IPS DF 4.7 (cell line): ENCODE data around the gene TMPRSS11D.

Experiments used
- DNase-seq: peaks from one replicate; pipeline ENCODE4 v3.0.0-alpha.2; 2013; ENCODE audit warnings: low spot score; ENCODE audit errors: extremely low read depth

The TMPRSS11D gene, protein sequence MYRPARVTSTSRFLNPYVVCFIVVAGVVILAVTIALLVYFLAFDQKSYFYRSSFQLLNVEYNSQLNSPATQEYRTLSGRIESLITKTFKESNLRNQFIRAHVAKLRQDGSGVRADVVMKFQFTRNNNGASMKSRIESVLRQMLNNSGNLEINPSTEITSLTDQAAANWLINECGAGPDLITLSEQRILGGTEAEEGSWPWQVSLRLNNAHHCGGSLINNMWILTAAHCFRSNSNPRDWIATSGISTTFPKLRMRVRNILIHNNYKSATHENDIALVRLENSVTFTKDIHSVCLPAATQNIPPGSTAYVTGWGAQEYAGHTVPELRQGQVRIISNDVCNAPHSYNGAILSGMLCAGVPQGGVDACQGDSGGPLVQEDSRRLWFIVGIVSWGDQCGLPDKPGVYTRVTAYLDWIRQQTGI

DNA sequence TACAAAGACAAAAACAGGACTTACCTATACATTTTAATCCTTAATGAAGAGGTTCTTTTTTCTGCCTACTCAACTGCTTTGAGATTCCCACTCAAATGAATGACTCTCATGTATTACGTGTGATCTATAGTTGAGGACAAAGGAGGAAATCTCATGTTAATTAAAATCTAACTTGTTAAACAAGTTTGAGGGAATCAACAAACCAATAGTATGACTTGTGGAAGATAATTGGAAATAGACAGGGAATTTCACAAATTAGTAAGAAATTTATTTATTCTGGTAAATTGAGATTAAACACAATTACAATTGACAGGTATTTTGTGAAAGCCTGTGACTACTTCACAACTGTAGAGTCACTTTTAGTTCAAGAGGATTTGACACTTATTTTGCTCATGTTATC is at the start of gene TMPRSS11D:
TSS of gene TMPRSS11D (minus strand) at position 101 of the 400 bp plus-strand sequence. CDS start at position 32, 69 bp downstream.
- no peak for DNase-seq

DNA sequence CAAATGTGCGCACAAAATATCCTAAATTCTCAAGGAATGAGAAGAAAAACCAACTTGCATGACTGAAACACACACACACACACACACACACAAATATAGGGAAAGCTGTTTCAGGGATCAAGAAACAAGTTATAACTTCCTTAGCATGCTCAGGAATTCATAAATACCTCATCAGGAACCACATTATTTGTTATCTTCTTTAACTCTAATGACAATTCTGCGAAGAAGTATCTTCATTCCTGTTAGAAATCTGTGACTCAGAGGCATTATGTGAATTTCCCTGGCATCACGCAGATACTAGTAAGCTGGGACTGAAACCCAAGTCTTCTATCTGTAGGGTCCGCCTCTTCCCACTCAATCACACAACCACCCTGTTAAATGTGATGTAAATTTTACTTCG is 49.2 kb upstream of the TMPRSS11D start:
- DNase-seq: no peak

DNA sequence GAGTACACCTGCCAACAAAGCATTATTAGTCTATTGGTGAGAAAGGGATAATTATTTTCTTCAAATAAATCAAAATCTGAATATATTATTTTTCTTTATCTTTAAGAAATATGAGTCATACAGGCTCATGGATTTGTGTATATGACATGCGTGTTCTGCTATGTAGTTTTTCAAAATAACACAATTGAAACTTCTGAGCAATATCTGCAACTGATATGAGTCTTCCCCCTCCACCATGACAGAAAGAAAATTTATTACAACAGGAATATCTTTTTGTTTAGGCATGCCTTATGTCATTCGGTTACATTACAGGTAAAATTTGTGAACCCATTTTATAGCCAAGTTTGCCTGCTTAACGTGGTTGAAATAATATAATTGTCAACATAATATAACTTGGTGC is 47.5 kb upstream of the TMPRSS11D start:
- DNase-seq: no peak

DNA sequence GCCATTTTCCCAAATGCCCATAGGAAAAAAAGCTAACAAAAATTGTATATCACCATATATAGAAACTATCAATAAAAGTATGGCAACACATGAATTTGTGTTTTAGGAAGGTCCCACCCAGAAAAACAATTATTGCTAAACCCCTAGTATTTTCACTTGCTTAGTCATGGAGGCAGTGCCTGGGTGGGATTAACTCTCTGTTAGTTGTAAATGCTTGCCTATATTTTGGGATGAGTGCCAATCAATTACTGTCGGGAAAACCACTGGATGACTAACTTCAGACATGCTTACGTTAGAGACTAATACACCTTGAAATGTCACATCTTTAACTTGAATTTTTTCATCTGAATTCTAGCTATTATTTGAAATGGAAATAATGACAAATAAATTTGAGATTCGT is 45.6 kb upstream of the TMPRSS11D start:
- DNase-seq: no peak

DNA sequence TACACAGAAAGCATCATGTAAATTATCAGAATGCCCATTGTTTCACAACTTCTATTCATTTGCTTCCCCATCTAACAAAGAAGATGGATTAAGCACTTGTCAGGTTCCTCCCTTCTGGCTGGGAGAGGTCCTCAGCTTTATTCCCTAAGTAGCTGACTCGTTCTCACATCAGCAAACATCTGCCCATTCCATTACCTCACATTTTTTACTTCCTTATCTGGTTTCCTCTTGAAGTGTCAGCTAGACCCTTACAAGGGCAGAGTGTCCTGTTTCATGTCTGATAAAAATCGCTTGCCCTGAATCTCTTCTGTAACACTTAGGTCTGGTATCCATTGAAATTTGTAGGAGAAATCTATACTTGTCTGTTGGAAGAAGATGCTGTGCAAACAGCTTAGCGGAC is 44.7 kb upstream of the TMPRSS11D start:
- DNase-seq: no peak

DNA sequence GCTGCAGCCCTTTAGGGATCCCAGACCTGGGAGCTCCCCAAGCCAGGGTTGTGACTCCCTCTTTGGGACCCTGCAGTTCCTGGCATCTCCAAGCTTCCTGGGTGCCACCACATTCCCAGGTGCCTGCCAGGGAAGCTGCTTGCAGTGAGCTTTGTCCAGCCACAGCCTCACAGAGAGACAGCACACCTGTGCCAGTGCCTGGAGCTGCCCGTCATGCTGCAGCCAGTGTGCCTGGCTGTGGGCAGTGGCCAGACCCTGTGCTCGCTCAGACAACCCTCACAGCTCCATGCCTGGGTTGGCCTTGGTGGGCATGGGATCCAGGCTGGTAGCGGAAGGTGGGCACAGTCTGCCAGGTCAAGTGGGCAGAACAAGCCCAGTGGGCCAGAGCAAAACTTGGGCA is 43.4 kb upstream of the TMPRSS11D start:
- DNase-seq: no peak

DNA sequence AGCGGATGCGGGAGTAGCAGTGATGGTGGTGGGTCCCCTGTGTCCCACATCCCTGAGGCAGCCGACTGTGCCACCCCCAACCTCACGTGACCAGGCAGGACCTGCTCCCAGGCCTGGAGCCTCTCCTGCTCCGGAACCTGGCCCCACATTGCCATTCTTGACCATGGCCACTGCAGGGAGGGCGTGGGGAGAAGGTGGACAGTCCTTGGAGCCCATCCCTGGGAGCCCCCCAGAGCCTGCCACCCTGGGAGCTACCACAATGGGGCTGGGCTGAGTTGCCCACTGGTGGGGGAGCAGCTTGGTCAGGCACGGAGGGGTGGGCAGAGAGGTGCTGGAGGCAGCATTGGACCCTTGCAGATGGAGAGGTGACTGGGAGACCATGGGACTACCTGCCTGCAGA is 42.7 kb upstream of the TMPRSS11D start:
- DNase-seq: no peak

DNA sequence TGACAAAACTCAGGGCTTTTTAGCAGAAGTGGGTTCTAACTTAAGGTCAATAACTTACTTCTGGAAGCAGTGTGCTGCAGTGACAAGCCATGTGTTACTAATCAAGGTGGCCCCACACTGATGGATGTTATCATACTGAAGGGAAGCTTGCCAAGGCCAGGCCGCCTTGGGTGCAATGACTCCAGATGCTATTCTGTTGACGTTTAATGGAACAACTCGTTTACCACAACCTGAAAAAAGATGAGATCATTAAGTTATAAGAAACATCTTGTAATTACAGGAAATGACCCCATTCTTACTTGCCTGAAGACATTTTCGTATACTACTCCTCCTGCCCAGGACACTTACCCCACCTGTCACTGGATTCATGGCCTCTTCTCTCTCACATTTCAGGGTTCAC is 38.9 kb upstream of the TMPRSS11D start:
- no peak for DNase-seq

DNA sequence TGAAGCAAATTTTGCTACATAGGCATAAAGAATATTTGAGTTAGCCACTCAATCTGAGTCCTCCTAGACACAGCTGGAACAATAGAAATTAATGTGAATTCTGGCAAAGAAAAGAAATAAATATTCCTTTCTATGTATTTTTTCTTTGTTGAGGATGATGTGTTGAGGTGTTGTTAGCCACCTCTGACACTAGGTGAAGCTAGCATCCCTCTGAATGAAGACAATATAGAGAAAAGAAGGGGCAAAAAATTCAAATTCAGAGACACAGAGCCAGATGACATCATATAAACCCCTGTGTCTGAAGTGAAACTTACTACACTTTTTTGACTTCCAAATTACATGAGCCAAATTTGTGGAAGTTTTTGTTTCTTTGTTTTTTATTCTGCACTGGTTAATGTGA is 34.6 kb upstream of the TMPRSS11D start:
- DNase-seq: no peak

DNA sequence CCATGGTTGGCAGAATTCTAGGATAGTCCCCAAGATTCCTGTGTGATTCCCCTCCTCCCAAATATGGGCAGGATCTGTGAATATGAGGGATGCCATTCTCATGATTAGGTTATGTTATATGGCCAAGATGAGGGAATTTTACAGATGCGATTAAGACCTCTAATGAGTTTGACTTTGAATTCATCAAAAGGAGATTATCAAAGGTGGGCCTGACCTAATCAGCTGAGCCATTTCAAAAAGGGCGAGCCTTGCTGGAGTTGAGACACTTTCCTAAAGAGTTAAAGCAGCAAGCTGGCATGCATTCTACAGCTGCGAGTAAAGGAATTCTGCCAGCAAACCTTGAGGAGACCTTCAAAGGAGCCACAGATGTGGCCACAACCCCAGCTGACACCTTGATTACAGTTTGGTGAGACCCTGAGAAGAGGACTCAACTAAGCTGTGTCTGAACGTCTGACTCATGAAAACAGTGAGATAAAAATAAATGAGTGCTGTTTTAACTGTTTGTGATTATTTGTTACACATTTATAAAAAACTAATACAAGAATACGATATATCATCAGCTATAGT is 31.7 kb upstream of the TMPRSS11D start:
- DNase-seq: no peak

DNA sequence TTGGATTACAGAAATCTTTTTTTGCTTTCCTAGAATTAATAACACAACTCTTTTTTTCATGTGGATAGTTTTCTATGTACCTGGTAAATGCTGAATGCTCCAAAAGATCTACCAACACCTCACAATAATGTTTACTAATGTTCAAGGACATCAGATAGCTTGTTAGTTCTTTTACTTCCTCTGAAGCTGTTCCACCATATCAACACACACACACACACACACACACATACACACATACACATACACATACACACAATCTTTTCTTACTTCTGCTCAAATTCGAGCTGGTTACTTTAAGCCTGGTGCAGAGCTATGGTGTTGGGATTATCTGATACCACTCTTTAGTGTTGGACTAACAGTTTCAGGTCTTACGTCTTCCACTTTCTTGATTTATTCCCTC is 28.3 kb upstream of the TMPRSS11D start:
- DNase-seq: no peak

DNA sequence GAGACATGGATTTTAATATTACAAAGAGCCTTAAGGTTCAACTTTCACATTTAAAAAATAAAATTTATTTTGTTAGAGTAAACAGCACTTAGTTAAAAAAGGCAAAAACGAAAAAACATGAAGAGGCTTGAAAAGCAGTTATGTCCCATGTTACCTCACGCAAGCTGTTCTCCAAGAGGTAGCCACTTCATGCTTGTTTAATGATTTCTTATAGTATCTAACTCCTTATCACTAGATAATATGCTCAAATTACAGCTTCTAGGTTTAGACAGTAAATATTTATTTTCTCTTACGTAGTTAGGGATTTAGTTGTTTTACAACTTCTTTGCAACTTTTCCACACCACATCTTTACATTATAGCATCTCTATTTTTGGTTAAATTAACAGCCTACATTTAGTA is 27.8 kb upstream of the TMPRSS11D start:
- DNase-seq: no peak

DNA sequence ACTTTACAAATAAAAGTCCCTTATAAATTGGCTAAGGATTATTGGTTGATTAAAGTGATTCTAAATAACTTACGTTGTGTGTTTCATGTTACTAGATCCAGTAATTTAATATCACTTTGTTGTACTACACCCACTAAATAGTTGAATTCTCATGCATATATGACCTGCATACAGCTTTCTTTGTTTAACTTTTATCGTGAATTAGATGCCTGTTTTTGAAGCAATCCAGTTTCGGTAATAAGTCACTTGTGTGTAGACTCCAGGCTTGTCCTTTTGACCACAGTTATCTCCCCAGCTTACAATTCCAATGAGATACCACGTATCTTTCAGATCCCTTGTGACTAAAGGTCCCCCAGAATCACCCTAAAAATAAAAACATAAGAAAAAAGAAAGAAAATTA is 27.3 kb upstream of the TMPRSS11D start:
- no peak for DNase-seq

DNA sequence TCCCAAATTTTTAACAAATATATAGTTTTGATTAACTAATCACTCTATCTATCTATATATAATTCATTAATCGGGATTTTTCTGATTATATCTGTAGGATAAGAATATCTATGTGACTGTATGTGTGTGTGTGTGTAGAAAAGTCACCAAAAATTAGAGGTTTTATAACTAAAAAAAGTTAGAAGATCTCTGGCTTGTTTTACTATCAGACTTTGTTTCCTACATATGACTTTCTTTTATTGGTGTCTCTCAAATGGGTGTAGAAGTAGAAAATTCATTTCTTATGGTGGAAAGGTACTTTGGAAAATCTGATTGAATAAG is 26.7 kb upstream of the TMPRSS11D start:
- no peak for DNase-seq

DNA sequence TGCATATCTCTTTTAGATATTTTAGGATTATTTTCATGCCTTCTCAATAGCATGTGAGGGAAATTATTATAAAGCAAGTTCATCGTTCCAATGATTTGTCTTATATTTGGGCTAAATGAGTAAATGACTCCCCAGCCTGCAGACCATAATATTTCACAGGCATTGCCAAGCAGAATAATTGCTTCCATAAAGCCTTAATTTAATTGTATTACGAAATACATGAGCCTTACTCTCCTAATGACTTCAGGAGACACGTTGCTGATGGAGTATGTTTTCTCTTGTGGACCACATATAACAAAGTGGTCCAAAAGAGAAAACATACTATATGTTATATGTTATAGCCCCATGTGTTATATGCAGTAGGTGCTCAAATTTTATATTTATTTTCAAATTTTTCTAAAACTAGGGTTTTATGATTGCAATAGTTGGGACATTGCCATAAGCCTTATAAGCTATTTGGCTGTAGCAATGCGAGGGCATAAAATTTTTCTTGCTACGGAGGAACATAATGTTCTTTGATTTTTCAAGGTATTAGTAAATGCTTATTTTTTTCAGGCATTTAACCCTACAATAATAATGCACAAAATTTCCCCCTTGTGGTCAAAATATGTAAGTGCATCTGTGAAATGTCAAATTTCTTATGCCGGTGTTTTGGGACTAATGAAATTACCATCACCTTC is 26.2 kb upstream of the TMPRSS11D start:
- no peak for DNase-seq

DNA sequence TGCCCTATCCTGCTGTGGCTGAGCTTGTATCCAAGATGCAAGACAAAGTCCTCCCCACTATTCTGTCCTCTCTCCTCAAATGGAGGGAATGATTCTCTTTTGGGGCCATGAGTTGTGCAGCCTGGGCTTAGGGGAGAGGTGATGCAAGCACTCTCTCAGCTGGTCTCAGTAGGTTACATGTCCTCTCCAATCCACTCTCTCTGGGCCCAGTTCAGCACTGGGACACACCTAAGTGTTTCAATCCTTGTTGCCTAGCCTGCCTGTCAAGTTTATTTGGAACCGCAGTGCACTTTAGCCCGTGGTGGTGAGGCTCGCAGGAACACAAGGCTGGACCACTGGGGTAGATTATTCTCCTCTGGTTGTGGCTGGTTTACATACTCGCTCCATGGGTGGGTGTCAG is 23.8 kb upstream of the TMPRSS11D start:
- DNase-seq: no peak

DNA sequence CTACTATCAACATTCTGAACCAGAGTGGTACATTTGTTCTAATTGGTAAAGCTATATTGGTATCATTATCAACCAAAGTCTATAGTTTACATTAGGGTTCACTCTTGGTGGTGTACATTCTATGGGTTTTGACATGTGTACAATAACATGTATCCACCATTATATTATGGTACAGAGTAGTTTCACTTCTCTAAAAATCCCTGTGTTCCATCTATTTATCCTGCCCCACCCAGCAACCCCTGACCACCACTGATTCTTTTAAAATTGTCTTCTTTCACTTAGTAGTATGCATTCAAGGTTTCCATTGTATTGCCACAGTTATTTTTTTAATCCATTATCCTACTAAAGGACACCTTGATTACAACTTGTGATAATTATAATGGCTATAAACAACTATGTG is 15.3 kb upstream of the TMPRSS11D start:
- DNase-seq: no peak

DNA sequence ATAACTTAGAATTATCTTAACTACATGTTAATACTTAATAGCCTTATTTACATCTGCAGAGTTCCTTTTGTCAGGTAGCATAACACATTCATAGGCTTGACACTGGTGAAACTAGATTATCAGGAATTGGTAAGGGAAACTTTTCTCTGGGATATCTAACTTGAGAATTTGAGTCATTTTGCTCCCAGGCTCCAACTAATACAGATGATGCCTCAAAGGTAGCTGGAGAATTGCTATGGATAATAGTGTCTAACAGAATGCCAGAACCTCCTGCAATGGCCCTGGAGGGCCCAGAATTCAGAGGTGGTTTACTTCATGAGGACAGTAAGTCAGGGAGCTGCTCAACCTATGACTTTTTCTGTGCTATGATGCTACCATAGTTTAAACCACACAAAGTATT is 13.9 kb upstream of the TMPRSS11D start:
- no peak for DNase-seq

DNA sequence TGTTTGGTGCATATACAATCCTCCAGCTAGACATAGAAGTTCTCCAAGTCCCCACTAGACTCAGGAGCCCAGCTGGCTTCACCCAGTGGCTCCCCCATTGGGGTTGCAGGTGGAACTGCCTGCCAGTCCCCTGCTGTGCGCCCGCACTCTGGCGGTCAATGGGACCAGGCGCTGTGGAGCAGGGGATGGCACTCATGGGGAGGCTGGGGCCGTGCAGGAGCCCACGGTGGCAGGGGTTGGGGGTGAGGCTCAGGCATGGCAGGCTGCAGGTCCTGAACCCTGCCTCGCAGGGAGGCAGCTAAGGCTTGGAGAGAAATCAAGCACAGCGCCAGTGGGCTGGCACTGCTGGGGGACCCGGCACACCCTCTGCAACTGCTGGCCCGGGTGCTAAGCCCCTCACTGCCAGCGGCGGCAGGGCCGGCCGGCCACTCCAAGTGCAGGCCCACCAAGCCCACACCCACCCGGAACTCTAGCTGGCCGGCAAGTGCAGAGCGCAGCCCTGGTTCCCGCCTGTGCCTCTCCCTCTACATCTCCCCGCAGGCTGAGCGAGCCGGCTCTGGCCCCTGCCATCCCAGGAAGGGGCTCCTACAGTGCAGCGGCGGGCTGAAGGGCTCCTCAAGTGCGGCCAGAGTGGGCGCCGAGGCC is 12.7 kb upstream of the TMPRSS11D start:
- no peak for DNase-seq

DNA sequence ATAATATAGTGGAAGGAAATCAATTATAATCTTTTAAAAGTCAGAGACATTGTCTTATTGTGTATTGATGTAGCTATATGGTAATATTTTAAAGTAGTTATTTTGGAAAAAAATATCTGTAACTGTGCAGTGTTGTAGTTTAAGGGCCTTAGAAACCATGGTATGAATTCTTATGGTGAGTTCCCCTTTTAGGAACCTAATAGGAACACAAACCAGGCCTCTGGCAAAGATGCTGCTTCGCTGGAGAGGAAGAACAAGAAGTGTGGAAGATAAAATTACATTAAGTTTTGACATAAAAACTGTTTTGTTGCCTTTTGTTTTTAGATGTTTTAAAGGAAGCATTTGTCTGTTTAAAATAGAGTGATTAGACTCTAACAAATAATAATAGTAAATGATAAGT is 10.9 kb upstream of the TMPRSS11D start:
- DNase-seq: no peak

DNA sequence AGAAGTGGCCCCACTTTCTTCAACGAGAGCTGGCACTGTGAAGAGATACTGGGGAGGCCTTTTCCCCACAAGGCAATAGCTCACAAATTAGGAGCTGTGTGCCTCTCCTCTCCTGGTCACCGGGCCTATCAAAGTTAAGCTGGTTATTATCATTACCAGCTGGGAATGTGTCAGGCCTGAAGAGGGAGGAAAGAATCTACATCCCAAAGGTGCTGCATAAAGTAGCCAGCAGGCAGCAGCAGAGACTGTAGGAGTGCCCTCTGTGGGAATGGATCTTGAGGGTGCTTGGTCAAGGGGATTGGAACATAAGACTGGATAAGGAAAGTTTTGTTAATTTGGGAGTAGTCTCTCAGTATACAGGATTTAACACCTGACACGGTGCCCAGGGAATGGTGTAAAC is 9.1 kb upstream of the TMPRSS11D start:
- no peak for DNase-seq

DNA sequence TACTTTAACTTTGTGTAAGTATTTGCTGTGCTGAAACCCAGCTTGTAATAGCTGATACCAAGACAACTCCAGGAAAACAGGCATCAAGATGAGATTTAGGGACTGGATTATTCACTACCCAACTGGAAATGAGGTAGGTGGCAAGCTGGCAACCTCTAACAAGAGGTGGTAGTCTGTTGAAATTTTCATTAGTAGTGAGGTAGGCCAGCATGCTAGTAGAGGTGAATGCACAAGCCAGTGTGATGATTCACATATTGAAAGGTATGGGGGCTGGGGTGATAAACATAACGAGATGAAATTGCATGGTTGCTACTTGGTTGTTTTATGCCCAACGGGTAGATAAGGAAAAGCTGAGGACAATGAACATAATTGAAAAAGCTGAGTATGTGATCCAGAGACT is 8.5 kb upstream of the TMPRSS11D start:
- DNase-seq: no peak
